OCI-LY1 (cell line): ENCODE results near the gene FERMT2.

Source experiments
- EZH2 ChIP-seq: fragments of 200-600 bp; sonication (generic), shearing (Covaris generic); IDR thresholded peaks from 2 replicates; pipeline ENCODE4 v1.8.0; 2017; ENCODE audit warnings: borderline replicate concordance, mixed run types, mild to moderate bottlenecking, antibody characterized with exemption, low read length, moderate library complexity, mixed read lengths
- TF ChIP-seq, protein P1 (sequence below): fragments of 200-600 bp; sonication (generic), shearing (Covaris generic); IDR thresholded peaks from 2 replicates; pipeline ENCODE4 v1.5.1; 2017; ENCODE audit warnings: mild to moderate bottlenecking, antibody characterized with exemption, low read length, moderate library complexity, mixed read lengths

DNA sequence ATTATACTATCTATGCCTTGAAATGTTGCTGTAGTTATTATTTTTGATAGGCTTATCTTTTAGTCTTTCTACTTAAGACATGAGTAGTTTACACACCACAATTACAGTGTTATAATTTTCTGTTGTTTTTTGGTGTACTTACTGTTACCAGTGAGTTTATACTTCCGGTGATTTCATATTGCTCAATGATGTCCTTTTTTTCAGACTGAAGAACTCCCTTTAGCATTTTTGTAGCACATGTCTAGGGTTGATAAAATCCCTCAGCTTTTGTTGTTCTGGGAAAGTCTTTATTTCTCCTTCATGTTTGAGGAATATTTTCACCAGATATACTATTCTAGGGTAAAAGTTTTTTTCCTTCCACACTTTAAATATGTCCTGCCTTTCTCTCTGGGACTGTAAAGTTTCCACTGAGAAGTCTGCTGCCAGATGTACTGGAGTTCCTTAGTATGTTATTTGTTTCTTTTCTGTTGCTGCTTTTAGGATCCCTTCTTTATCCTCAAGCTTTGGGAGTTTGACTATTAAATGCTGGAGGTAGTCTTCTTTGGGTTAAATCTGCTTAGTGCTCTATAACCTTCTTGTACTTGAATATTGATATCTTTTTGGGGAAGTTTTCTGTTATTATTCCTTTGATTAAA lies 41.5 kb upstream of the FERMT2 start:
- TF ChIP-seq, protein P1, sequence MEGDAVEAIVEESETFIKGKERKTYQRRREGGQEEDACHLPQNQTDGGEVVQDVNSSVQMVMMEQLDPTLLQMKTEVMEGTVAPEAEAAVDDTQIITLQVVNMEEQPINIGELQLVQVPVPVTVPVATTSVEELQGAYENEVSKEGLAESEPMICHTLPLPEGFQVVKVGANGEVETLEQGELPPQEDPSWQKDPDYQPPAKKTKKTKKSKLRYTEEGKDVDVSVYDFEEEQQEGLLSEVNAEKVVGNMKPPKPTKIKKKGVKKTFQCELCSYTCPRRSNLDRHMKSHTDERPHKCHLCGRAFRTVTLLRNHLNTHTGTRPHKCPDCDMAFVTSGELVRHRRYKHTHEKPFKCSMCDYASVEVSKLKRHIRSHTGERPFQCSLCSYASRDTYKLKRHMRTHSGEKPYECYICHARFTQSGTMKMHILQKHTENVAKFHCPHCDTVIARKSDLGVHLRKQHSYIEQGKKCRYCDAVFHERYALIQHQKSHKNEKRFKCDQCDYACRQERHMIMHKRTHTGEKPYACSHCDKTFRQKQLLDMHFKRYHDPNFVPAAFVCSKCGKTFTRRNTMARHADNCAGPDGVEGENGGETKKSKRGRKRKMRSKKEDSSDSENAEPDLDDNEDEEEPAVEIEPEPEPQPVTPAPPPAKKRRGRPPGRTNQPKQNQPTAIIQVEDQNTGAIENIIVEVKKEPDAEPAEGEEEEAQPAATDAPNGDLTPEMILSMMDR, result no peak
- no peak for TF ChIP-seq EZH2
